GM18519 (cell line): ENCODE results near the gene MLLT6.

Experiments used
- ATAC-seq: cut with Tn5 transposase; IDR thresholded peaks from one replicate; pipeline ENCODE4 v1.9.1; 2021; ENCODE audit warnings: mild to moderate bottlenecking, moderate library complexity; ENCODE audit not compliant: unreplicated experiment, low FRiP score

The MLLT6 gene

GRCh38 chr17:38704606-38705522 is at the start of gene MLLT6:
Gene MLLT6, plus strand, starts transcription at chr17:38705273. Its CDS starts 360 bp downstream, at chr17:38705633.
- ATAC-seq, result no peak

DNA sequence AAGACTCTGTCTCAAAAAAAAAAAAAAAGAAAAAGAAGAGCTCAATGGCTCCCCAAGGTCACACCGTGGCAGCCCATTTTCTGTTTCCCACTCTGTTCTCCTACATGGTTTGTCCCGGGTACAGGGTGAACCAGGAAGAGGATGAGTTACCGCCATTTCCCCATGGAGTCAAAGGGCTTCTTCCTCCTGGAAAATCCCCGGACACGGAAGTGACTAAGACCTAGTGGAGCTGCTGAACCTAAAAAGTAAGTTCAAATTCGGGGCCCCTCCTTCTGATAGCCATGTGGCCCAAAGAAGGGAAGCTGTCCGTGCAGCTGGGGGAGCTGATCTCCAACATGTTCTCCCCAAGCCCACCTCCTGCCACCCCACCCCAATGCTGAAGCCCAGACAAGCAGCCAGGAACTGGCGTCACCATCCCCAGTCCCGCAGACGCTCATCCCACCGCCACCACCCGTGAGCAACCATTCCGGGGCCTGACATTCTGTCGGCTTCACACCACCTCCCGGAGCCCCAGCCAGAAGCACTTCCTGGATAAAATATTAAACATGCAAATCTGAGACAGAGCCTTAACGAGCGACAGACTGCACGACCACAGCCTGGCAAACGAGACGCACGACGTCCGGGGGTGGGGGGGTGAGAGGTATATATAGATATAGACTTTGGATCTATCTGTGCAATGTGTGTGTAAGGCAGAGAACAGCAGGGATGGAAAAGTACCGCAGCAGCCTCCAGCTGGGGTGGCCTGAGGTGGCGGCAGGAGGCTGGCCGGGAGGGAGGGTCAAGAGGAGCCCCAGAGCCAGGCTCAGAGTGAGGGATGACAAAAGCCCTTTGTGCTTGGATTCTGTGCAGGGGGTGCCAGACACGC is 47.9 kb upstream of the MLLT6 start:
- no peak for ATAC-seq

DNA sequence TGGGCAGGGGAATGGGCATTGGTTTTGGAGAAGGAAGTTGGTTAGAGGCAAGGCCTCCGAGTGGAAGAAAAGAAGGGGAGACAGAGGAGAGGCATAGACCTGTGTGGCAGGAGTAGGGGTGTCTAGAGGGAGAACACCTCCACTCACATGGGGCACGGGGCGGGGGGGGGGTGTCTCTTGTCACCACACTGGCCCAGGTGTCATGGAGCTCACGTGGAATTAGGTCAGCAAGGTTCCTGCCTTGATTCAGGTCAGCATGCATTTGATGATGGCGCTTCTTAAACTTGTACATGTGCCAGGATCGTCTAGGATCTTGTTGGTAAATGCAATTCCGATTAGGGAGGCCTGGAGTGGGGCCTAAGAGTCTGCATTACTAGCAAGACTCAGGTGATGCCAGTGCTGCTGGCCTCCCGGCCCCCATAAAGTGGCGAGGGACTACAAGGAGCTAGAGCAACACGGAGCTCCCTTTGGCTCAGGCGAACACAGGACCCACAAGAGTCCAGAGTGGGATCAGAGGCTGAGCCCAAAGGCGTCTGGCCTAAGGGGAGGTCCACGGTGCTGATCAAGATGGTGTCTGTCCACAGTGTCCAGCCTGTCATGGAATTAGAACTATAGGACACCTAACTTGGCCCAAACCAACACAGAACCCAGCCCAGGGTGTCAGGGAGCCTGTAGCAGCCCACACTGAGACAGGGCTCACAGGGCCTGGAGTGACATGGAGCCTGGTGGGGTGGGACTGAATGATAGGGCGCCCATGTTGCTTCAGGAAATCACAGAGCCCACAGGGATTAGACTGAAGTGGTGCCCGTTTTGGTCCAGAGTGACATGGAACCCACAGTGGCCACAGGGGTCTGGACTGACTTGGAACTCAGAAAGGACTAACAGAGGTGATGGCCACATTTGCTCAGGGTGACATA is 47.0 kb upstream of the MLLT6 start:
- ATAC-seq, result no peak

- no peak for ATAC-seq
These were observed 46.2 kb upstream of the MLLT6 start for GRCh38 chr17:38658741-38659345.

- no peak for ATAC-seq
These were observed 45.7 kb upstream of the MLLT6 start for GRCh38 chr17:38659415-38659814.

DNA sequence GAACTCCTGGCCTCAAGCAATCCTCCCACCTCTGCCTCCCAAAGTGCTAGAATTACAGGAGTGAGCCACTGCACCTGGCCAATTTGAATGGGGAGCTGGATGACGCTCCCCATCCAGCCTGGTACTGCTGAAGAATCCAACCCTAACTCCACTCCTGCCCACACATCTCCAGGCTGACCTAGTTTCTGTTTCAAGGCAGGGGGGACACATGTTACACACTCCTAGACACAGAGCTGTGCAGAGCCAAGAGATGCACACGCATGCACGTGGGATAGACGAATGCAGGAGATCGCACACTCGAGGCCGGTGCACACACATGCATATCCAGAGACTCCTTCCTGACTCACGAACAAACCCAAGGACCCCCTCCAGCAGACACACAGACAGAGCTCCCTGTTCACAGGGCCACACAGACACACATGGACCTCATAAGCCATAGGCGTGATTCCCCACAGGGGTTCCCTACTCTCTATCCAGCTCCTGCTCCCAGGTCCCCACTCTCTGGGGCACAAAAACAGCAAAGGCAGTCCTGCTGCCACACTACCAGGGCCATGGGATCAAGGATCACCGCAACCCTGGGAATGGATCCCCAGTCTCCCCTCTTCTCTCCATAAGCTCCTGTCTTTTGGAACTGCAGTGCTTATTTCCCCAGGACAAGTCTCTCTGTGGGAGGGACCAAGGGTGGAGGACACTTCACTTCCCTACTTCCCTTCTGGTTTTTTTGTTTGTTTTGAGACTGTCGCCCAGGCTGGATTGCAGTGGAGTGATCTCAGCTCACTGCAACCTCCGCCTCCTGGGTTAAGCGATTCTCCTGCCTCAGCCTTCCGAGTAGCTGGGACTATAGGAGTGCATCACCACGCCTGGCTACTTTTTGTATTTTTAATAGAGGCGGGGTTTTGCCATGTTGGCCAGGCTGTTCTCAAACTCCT is 44.7 kb upstream of the MLLT6 start:
- no peak for ATAC-seq

GRCh38 chr17:38663125-38663751 is 41.8 kb upstream of the MLLT6 start:
- no peak for ATAC-seq

- no peak for ATAC-seq
These were observed 41.0 kb upstream of the MLLT6 start for GRCh38 chr17:38663964-38664644.

- ATAC-seq, result no peak
These were observed 37.8 kb upstream of the MLLT6 start for GRCh38 chr17:38667099-38667786.

- ATAC-seq, result no peak
These were observed 37.3 kb upstream of the MLLT6 start for GRCh38 chr17:38667787-38668122.

DNA sequence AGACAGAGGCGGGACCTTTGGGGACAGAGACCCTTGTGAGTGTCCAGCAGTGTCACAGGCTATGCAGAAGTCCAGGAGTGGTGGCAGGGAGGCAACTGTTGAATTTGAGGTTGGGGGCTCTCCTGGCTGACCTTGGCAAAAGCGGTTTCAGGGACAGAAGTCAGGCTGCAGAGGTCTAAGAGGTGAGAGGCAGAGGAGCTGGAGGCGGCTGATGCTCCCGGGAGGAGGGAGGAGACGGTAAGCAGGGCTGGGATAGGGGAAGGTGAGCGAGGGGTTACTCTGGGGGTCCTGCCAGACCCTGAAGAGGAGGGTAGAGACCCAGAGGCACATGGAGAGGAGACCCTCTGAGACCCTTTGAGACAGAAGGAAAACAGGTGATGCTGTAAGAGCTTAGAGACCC is 35.6 kb upstream of the MLLT6 start:
- no peak for ATAC-seq

DNA sequence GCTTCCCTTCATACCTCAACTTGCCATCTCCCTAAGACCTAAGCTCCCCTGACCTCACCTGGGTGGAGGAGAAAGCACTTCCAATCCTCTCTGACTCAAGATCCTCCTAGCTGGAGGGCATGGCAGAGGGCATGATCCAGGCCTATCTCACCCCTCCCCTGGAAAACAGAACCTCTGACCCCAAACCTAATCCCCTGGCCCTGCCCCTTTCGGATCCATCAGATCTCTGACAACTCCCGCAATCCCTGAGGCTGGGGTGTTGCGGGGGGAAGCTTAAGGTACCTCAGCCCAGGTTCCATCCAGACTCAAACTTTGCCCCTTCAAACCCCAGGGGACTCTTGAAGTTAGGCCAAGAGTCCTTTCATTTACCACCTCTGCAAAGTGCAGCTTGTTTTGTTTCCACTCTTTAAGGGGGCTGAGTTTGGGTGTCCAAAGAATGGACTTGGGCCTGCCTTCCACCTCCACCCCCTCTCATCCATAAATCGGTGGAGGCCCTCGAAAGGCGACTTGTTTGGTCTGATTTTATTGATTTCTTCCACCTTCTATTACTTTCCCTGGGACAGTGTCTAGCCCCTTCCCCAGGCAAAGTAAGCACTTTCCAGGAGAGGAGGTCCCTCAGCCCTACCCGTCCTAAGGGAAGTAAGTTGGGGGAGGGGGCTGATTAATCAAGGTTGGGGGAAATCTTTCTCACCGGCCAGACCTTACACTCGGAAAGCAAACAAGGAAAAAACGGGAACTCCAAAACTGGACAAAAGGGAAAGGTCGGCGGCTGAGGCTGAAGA is 32.9 kb upstream of the MLLT6 start:
- no peak for ATAC-seq

- ATAC-seq, result no peak
These were observed 32.0 kb upstream of the MLLT6 start for GRCh38 chr17:38672788-38673706.

GRCh38 chr17:38673707-38674013 is 31.4 kb upstream of the MLLT6 start:
- no peak for ATAC-seq

DNA sequence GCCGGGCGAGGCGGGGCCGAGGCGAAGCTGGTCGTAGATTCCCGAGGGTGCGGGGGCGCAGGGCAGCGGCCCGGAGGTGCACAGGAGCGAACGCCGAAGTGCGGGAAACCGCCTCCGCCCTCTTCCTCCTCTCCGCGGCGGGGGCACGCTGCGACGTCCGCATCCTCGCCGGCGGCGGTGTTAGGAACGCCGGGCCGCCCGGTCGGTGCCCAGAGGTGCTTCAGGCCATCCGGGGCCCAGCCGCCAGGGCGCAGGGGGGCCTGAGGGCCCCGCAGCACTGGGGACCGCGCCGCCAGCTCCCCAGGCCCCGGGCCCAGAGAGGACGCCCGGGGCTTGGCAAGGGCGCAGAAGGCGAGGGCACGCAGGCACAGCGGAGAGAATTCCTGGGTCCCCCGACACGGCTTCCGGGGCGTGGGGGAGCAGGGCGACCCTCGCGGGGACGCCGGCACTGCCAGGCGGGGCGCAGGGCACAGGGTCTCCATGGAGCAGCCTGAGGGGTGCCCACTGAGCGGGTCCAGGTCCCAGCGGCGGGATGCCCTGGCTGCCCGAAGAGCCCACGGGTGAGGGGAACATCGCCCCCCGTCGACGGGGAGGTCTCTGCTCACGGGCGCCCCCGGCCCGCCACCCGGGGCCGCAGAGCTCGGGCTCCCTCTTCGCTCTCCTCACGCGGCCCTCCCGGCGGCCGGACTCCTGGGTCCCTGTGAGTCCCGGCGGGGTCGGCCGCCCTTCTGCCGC is 30.9 kb upstream of the MLLT6 start:
- ATAC-seq, result no peak
